ENCODE measurements around the gene TENM3.

- TF ChIP-seq, protein P1, sequence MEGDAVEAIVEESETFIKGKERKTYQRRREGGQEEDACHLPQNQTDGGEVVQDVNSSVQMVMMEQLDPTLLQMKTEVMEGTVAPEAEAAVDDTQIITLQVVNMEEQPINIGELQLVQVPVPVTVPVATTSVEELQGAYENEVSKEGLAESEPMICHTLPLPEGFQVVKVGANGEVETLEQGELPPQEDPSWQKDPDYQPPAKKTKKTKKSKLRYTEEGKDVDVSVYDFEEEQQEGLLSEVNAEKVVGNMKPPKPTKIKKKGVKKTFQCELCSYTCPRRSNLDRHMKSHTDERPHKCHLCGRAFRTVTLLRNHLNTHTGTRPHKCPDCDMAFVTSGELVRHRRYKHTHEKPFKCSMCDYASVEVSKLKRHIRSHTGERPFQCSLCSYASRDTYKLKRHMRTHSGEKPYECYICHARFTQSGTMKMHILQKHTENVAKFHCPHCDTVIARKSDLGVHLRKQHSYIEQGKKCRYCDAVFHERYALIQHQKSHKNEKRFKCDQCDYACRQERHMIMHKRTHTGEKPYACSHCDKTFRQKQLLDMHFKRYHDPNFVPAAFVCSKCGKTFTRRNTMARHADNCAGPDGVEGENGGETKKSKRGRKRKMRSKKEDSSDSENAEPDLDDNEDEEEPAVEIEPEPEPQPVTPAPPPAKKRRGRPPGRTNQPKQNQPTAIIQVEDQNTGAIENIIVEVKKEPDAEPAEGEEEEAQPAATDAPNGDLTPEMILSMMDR (conservative IDR thresholded peaks at IDR 0.05; ENCODE audit: low read length) = no peak
- TF ChIP-seq EZH2phosphoT487 (IDR thresholded peaks at IDR 0.05; ENCODE audit: borderline replicate concordance, low read depth, low read length) = no peak
Measured at GRCh38 chr4:182297659-182298058, 54.5 kb downstream of the TENM3 start.

Measured in OCI-LY7 (cell line).